Trophoblast cell (in vitro differentiated cells and primary cell): Measurements from ENCODE around the gene TMEM127.

Experiments used
- DNase-seq, 2 donors: peaks; one replicate each; pipeline ENCODE4 v3.0.0-alpha.2; 2016
- H2AFZ ChIP-seq: 2 replicates; pipeline ENCODE4 v1.6.1; 2013; ENCODE audit warnings: low read length, moderate library complexity, mild to moderate bottlenecking; ENCODE audit not compliant: insufficient read depth, poor library complexity
- H2AK5ac ChIP-seq: 2 replicates; pipeline ENCODE4 v1.6.1; 2013; ENCODE audit warnings: mild to moderate bottlenecking, low read length
- H2BK120ac ChIP-seq: 2 replicates; pipeline ENCODE4 v1.6.1; 2013; ENCODE audit warnings: low read length, mild to moderate bottlenecking, moderate library complexity; ENCODE audit not compliant: insufficient read depth, poor library complexity
- H2BK12ac ChIP-seq: 2 replicates; pipeline ENCODE4 v1.6.1; 2013; ENCODE audit warnings: mild to moderate bottlenecking, low read length, moderate library complexity
- H2BK5ac ChIP-seq: 2 replicates; pipeline ENCODE4 v1.6.1; 2013; ENCODE audit warnings: low read length, low read depth, moderate library complexity, mild to moderate bottlenecking; ENCODE audit not compliant: poor library complexity
- H3K14ac ChIP-seq: 2 replicates; pipeline ENCODE4 v1.6.1; 2013; ENCODE audit warnings: mild to moderate bottlenecking, low read length
- H3K18ac ChIP-seq: 2 replicates; pipeline ENCODE4 v1.6.1; 2013; ENCODE audit warnings: mild to moderate bottlenecking, low read length
- H3K23ac ChIP-seq: 2 replicates; pipeline ENCODE4 v1.6.1; 2013; ENCODE audit warnings: low read length
- H3K27ac ChIP-seq: 2 replicates; pipeline ENCODE4 v1.5.1; 2013; ENCODE audit warnings: low read depth, mild to moderate bottlenecking, inconsistent platforms, low read length, moderate library complexity
- H3K27me3 ChIP-seq: 2 replicates; pipeline ENCODE4 v1.6.1; 2013; ENCODE audit warnings: inconsistent platforms, mild to moderate bottlenecking, low read length, moderate library complexity; ENCODE audit not compliant: insufficient read depth
- H3K36me3 ChIP-seq, 2 experiments: 1 replicate in 1 of 2; 2 replicates in 1 of 2; pipeline ENCODE4 v1.6.1; 2013; ENCODE audit warnings: low read length in 2 of 2, mild to moderate bottlenecking in 2 of 2, moderate library complexity in 1 of 2; ENCODE audit not compliant: insufficient read depth in 2 of 2, control insufficient read depth in 1 of 2
- H3K4ac ChIP-seq: 2 replicates; pipeline ENCODE4 v1.6.1; 2013; ENCODE audit warnings: low read depth, mild to moderate bottlenecking, low read length, moderate library complexity
- H3K4me1 ChIP-seq, 2 experiments: 1 replicate in 1 of 2; 2 replicates in 1 of 2; pipeline ENCODE4 v1.6.1; 2013; ENCODE audit warnings: low read length in 2 of 2, mild to moderate bottlenecking in 2 of 2, moderate library complexity in 1 of 2; ENCODE audit not compliant: insufficient read depth in 2 of 2, control insufficient read depth in 1 of 2
- H3K4me2 ChIP-seq: 2 replicates; pipeline ENCODE4 v1.6.1; 2013; ENCODE audit warnings: inconsistent platforms, mild to moderate bottlenecking, low read length, moderate library complexity
- H3K4me3 ChIP-seq: 2 replicates; pipeline ENCODE4 v1.5.1; 2013; ENCODE audit warnings: mild to moderate bottlenecking, low read depth, low read length, inconsistent platforms
- H3K79me1 ChIP-seq: one replicate; pipeline ENCODE4 v1.6.1; 2013; ENCODE audit warnings: low read length
- H3K79me2 ChIP-seq: 2 replicates; pipeline ENCODE4 v1.6.1; 2013; ENCODE audit warnings: low read length, mild to moderate bottlenecking; ENCODE audit not compliant: control insufficient read depth, insufficient read depth, poor library complexity
- H3K9ac ChIP-seq: 2 replicates; pipeline ENCODE4 v1.6.1; 2013; ENCODE audit warnings: mild to moderate bottlenecking, low read length
- H3K9me3 ChIP-seq: 2 replicates; pipeline ENCODE4 v1.6.1; 2013; ENCODE audit warnings: low read depth, mild to moderate bottlenecking, control low read depth, inconsistent platforms, low read length; ENCODE audit not compliant: insufficient read depth
- H4K12ac ChIP-seq: 2 replicates; pipeline ENCODE4 v1.6.1; 2013; ENCODE audit warnings: low read depth, mild to moderate bottlenecking, low read length, moderate library complexity
- H4K8ac ChIP-seq: 2 replicates; pipeline ENCODE4 v1.6.1; 2013; ENCODE audit warnings: low read depth, mild to moderate bottlenecking, low read length, moderate library complexity
- H4K91ac ChIP-seq: one replicate; pipeline ENCODE4 v1.6.1; 2013; ENCODE audit warnings: low read depth, mild to moderate bottlenecking, low read length, moderate library complexity
- WGBS: extraction: QIAGEN DNeasy Blood & Tissue Kit; methylation state at CpG from one replicate; pipeline ENCODE4 v1.1.7; 2013; ENCODE audit warnings: missing lambda C conversion rate; ENCODE audit not compliant: insufficient read length, insufficient coverage; ENCODE audit errors: extremely low coverage; 5-methylcytosine and 5-hydroxymethylcytosine counted together

TMEM127 gene

GRCh38 chr2:96205888-96206287 lies 59.9 kb downstream of the TMEM127 start:
- H3K18ac ChIP-seq = no peak overlapping the region
- H2BK120ac ChIP-seq = no peak overlapping the region
- H3K9ac ChIP-seq = no peak overlapping the region
- H3K36me3 ChIP-seq = peaks cover 2 to 4% of the 10 kb centered on the region in 2 experiments
- no peak overlapping the region for H3K27ac ChIP-seq
- peaks cover 31% of the 10 kb centered on the region for H3K79me2 ChIP-seq
- peak overlapping the region; percentile 47 for H3K4ac ChIP-seq
- no peak overlapping the region for H2AFZ ChIP-seq
- no peak overlapping the region for H4K91ac ChIP-seq
- H3K23ac ChIP-seq = no peak overlapping the region
- H4K12ac ChIP-seq = no peak overlapping the region
- peaks cover 10 to 16% of the 10 kb centered on the region in 2 experiments for H3K4me1 ChIP-seq
- H2AK5ac ChIP-seq = no peak overlapping the region
- H4K8ac ChIP-seq = no peak overlapping the region
- H3K4me2 ChIP-seq = peak overlapping the region; percentile 56
- peaks cover 6% of the 10 kb centered on the region for H3K79me1 ChIP-seq
- no peak overlapping the region for H2BK5ac ChIP-seq
- no peaks in the 10 kb centered on the region for H3K27me3 ChIP-seq
- no peak overlapping the region for H2BK12ac ChIP-seq
- H3K4me3 ChIP-seq = no peak overlapping the region
- peak in 1 of 2 donors; percentile 35 for DNase-seq
- H3K14ac ChIP-seq = no peak overlapping the region
- no peaks in the 10 kb centered on the region for H3K9me3 ChIP-seq

- peaks cover 34% of the 10 kb centered on the region for H3K79me2 ChIP-seq
- no peak overlapping the region for H3K9ac ChIP-seq
- no peak overlapping the region for H3K27ac ChIP-seq
- H3K4me2 ChIP-seq = no peak overlapping the region
- peaks cover 10 to 16% of the 10 kb centered on the region in 2 experiments for H3K4me1 ChIP-seq
- peaks cover 2 to 4% of the 10 kb centered on the region in 2 experiments for H3K36me3 ChIP-seq
- no CpG with 5 or more reads among the region's 6 CpGs for WGBS
- peak overlapping the region; percentile 53 for H3K4ac ChIP-seq
- H3K4me3 ChIP-seq = no peak overlapping the region
- no peak overlapping the region for H2BK120ac ChIP-seq
- no peak overlapping the region for H4K8ac ChIP-seq
- H2BK12ac ChIP-seq = no peak overlapping the region
- no peak overlapping the region for H3K18ac ChIP-seq
- no peak overlapping the region for H3K23ac ChIP-seq
- H3K9me3 ChIP-seq = no peaks in the 10 kb centered on the region
- no peak overlapping the region for H3K14ac ChIP-seq
- peaks cover 6% of the 10 kb centered on the region for H3K79me1 ChIP-seq
- no peaks in the 10 kb centered on the region for H3K27me3 ChIP-seq
- no peak overlapping the region for H2AFZ ChIP-seq
- H4K12ac ChIP-seq = no peak overlapping the region
- DNase-seq = no peak
- H2BK5ac ChIP-seq = no peak overlapping the region
- no peak overlapping the region for H4K91ac ChIP-seq
- H2AK5ac ChIP-seq = no peak overlapping the region
Measured at GRCh38 chr2:96204836-96205624, 60.8 kb downstream of the TMEM127 start.

- Histone ChIP-seq H2BK12ac (no peak overlapping the region), H3K4ac (peak overlapping the region; percentile 87), H4K91ac (no peak overlapping the region), H3K4me1 (peaks cover 7 to 8% of the 10 kb centered on the region in 2 experiments), H3K27ac (no peak overlapping the region), H3K23ac (no peak overlapping the region), H3K4me3 (no peak overlapping the region), H3K18ac (no peak overlapping the region), H2AFZ (no peak overlapping the region), H3K36me3 (peaks cover 2 to 4% of the 10 kb centered on the region in 2 experiments), H2BK5ac (no peak overlapping the region), H3K27me3 (no peaks in the 10 kb centered on the region), H2BK120ac (no peak overlapping the region), H3K79me1 (peaks cover 4% of the 10 kb centered on the region), H3K9me3 (no peaks in the 10 kb centered on the region), H2AK5ac (no peak overlapping the region), H3K4me2 (no peak overlapping the region), H3K14ac (no peak overlapping the region), H3K79me2 (peaks cover 33% of the 10 kb centered on the region), H4K12ac (no peak overlapping the region), H3K9ac (no peak overlapping the region), H4K8ac (no peak overlapping the region)
- WGBS = no CpG with 5 or more reads among the region's 9 CpGs
- DNase-seq = no peak
Measured at GRCh38 chr2:96203130-96204028, 62.4 kb downstream of the TMEM127 start.

GRCh38 chr2:96202152-96202854 lies 63.5 kb downstream of the TMEM127 start:
- Histone ChIP-seq H3K23ac (no peak overlapping the region), H2BK5ac (no peak overlapping the region), H3K79me1 (no peaks in the 10 kb centered on the region), H2AFZ (no peak overlapping the region), H3K9me3 (no peaks in the 10 kb centered on the region), H3K36me3 (peaks cover 2 to 4% of the 10 kb centered on the region in 2 experiments), H4K8ac (no peak overlapping the region), H4K12ac (no peak overlapping the region), H3K4ac (peak overlapping the region; percentile 58), H2BK12ac (no peak overlapping the region), H4K91ac (no peak overlapping the region), H3K4me2 (no peak overlapping the region), H3K4me1 (peaks cover 7 to 8% of the 10 kb centered on the region in 2 experiments), H3K27me3 (no peaks in the 10 kb centered on the region), H2BK120ac (no peak overlapping the region), H3K18ac (no peak overlapping the region), H3K4me3 (no peak overlapping the region), H2AK5ac (no peak overlapping the region), H3K79me2 (peaks cover 26% of the 10 kb centered on the region), H3K9ac (no peak overlapping the region), H3K27ac (no peak overlapping the region), H3K14ac (no peak overlapping the region)
- DNase-seq = no peak
- no CpG with 5 or more reads among the region's 4 CpGs for WGBS
